HG03060 (cell line): ENCODE measurements around the gene BRD9.
"Not testable (repeated sequence)": the region's sequence is repeated elsewhere in the genome, so short reads cannot be mapped to it uniquely, and the experiment has no call there.

Experiments
- ATAC-seq: cut with Tn5 transposase; IDR thresholded peaks from one replicate; pipeline ENCODE4 v1.9.1; 2021; ENCODE audit warnings: low read depth, moderate number of reproducible peaks; ENCODE audit not compliant: unreplicated experiment

The BRD9 gene

GRCh38 chr5:847736-848135 is 44.9 kb downstream of the BRD9 start:
- not testable (repeated sequence) for ATAC-seq

GRCh38 chr5:847212-847611 is 45.4 kb downstream of the BRD9 start:
- ATAC-seq, result not testable (repeated sequence)

- ATAC-seq, result not testable (repeated sequence)
These were observed 46.0 kb downstream of the BRD9 start for GRCh38 chr5:846602-847091.

GRCh38 chr5:845676-846601 is 46.7 kb downstream of the BRD9 start:
- ATAC-seq, result not testable (repeated sequence)

- not testable (repeated sequence) for ATAC-seq
These were observed 47.4 kb downstream of the BRD9 start for GRCh38 chr5:845031-845675.

- ATAC-seq, result not testable (repeated sequence)
These were observed 48.2 kb downstream of the BRD9 start for GRCh38 chr5:844426-844825.

- not testable (repeated sequence) for ATAC-seq
These were observed 48.7 kb downstream of the BRD9 start for GRCh38 chr5:843926-844325.

- ATAC-seq, result not testable (repeated sequence)
These were observed 49.2 kb downstream of the BRD9 start for GRCh38 chr5:843371-843770.

GRCh38 chr5:842402-843221 is 50.0 kb downstream of the BRD9 start:
- ATAC-seq, result not testable (repeated sequence)

GRCh38 chr5:841531-842401 is 50.8 kb downstream of the BRD9 start:
- ATAC-seq, result not testable (repeated sequence)

- ATAC-seq, result not testable (repeated sequence)
These were observed 51.6 kb downstream of the BRD9 start for GRCh38 chr5:840974-841435.

GRCh38 chr5:840118-840973 is 52.3 kb downstream of the BRD9 start:
- not testable (repeated sequence) for ATAC-seq

- ATAC-seq, result not testable (repeated sequence)
These were observed 54.2 kb downstream of the BRD9 start for GRCh38 chr5:838431-838851.

- not testable (repeated sequence) for ATAC-seq
These were observed 54.9 kb downstream of the BRD9 start for GRCh38 chr5:837621-838121.

GRCh38 chr5:835933-836612 is 56.5 kb downstream of the BRD9 start:
- not testable (repeated sequence) for ATAC-seq

- not testable (repeated sequence) for ATAC-seq
These were observed 58.6 kb downstream of the BRD9 start for GRCh38 chr5:834013-834412.

GRCh38 chr5:828194-828593 is 64.4 kb downstream of the BRD9 start:
- not testable (repeated sequence) for ATAC-seq

- ATAC-seq, result not testable (repeated sequence)
These were observed 67.1 kb downstream of the BRD9 start for GRCh38 chr5:825544-825943.
